K562 (cell line): ENCODE data around the gene TMTC4. TPM values are rescaled to one million over a fixed set of nuclear protein-coding genes. Genes with fewer than 3 reads are reported as not detected.

ENCODE experiments used
- ATAC-seq: fragments of 200-7000 bp; cut with Tn5 transposase; 3 replicates; pipeline ENCODE4 v1.9.1; 2020; ENCODE audit warnings: moderate library complexity
- BruUV-seq: library from RNA; stranded (reverse); fragments of 400-500 nt; replicated peaks from 2 replicates; lab custom pipeline; 2021; lab: Mats Ljungman, UMichigan
- CTCF ChIA-PET: fragments of 300-600 bp; formaldehyde crosslinking; extraction: SDS; loops from one replicate; lab custom pipeline; 2021; ENCODE audit warnings: low intra/inter-chr PET ratio; lab: Yijun Ruan, JAX
- POLR2A ChIA-PET: fragments of 300-600, 350-650 bp; sonication (Branson Sonifier 250); formaldehyde crosslinking; extraction: SDS; loops from one replicate; lab custom pipeline; 2021; ENCODE audit warnings: antibody characterized with exemption, inconsistent platforms; lab: Yijun Ruan, JAX
- DNase-seq, 4 experiments: peaks; one replicate each; pipeline versions ENCODE4 v3.0.0 to v3.0.0-alpha.2; 2011 to 2018; ENCODE audit warnings: low spot score in 3 of 4, mixed read lengths in 3 of 4; ENCODE audit errors: extremely low read depth in 1 of 4
- FAIRE-seq: peaks from 2 replicates; lab custom pipeline; 2011; peaks lifted over from hg19 to GRCh38; lab: Jason Lieb, UNC
- H2AFZ ChIP-seq: 2 replicates; pipeline ENCODE4 v1.6.0; 2011; ENCODE audit warnings: low read depth, low read length, control low read depth, inconsistent platforms
- H3K27ac ChIP-seq: fragments of 200-600 bp; 3 replicates; pipeline ENCODE4 v1.8.0; 2011; ENCODE audit warnings: low read depth, mild to moderate bottlenecking, control low read depth, inconsistent platforms, low read length, moderate library complexity, mixed read lengths; ENCODE audit errors: extremely low read depth
- H3K27me3 ChIP-seq, 2 experiments: fragments of 300-600 bp in 1 of 2; 2 replicates in 1 of 2; 3 replicates in 1 of 2; pipeline versions ENCODE4 v1.6.0 to v1.8.0; 2011; ENCODE audit warnings: inconsistent platforms in 2 of 2, low read length in 2 of 2, mild to moderate bottlenecking in 1 of 2, mixed read lengths in 1 of 2, moderate library complexity in 1 of 2; ENCODE audit not compliant: control insufficient read depth in 2 of 2, insufficient read depth in 2 of 2
- H3K36me3 ChIP-seq: fragments of 300-600 bp; 3 replicates; pipeline ENCODE4 v1.8.0; 2011; ENCODE audit warnings: mild to moderate bottlenecking, low read length, inconsistent platforms; ENCODE audit not compliant: control insufficient read depth, insufficient read depth
- H3K4me1 ChIP-seq, 2 experiments: fragments of 200-600 bp in 1 of 2; replicated peaks in 1 of 2; 2 replicates in 1 of 2; 3 replicates in 1 of 2; pipeline versions ENCODE4 v1.5.1 to v1.8.0; 2011; ENCODE audit warnings: inconsistent platforms in 2 of 2, low read length in 2 of 2, mild to moderate bottlenecking in 1 of 2, mixed read lengths in 1 of 2, moderate library complexity in 1 of 2; ENCODE audit not compliant: control insufficient read depth in 2 of 2, insufficient read depth in 2 of 2
- H3K4me2 ChIP-seq: 2 replicates; pipeline ENCODE4 v1.6.1; 2011; ENCODE audit warnings: low read length, control low read depth, inconsistent platforms, mixed read lengths; ENCODE audit not compliant: insufficient read depth
- H3K4me3 ChIP-seq: fragments of 200-600 bp; sonication (generic), shearing (Covaris generic); 2 replicates; pipeline ENCODE4 v1.5.1; 2016; ENCODE audit warnings: control low read depth, inconsistent platforms
- H3K79me2 ChIP-seq: fragments of 200-600 bp; 3 replicates; pipeline ENCODE4 v1.8.0; 2011; ENCODE audit warnings: low read length, inconsistent platforms; ENCODE audit not compliant: control insufficient read depth, insufficient read depth
- H3K9ac ChIP-seq, 2 experiments: 2 replicates each; pipeline versions ENCODE4 v1.6.0 to v1.6.1; 2011; ENCODE audit warnings: low read depth in 2 of 2, low read length in 2 of 2, control low read depth in 1 of 2, inconsistent platforms in 1 of 2, mild to moderate bottlenecking in 1 of 2, mixed read lengths in 1 of 2; ENCODE audit not compliant: insufficient read depth in 1 of 2
- H3K9me1 ChIP-seq: one replicate; pipeline ENCODE4 v1.6.0; 2011; ENCODE audit warnings: inconsistent platforms, mild to moderate bottlenecking, low read length, moderate library complexity; ENCODE audit not compliant: control insufficient read depth, insufficient read depth
- H3K9me3 ChIP-seq: replicated peaks from 2 replicates; pipeline ENCODE4 v1.5.1; 2011; ENCODE audit warnings: low read depth, low read length, inconsistent platforms; ENCODE audit not compliant: control insufficient read depth, insufficient read depth
- H4K20me1 ChIP-seq: replicated peaks from 2 replicates; pipeline ENCODE4 v1.6.1; 2011; ENCODE audit warnings: low read length, inconsistent platforms, mixed read lengths; ENCODE audit not compliant: control insufficient read depth, insufficient read depth
- BRF1 ChIP-seq: IDR thresholded peaks from 3 replicates; pipeline ENCODE4 v1.6.1; 2011; ENCODE audit warnings: borderline replicate concordance, mild to moderate bottlenecking; ENCODE audit not compliant: insufficient read length; ENCODE audit errors: extremely low read depth
- CXXC5 ChIP-seq: fragments of 250-450 bp; sonication (Bioruptor Pico); IDR thresholded peaks from 2 replicates; pipeline ENCODE4 v1.8.0; 2022; ENCODE audit warnings: inconsistent platforms, mild to moderate bottlenecking, moderate library complexity
- DACH1 ChIP-seq: fragments of 450-650 bp; IDR thresholded peaks from 2 replicates; pipeline ENCODE4 v1.6.1; 2018; ENCODE audit not compliant: partially characterized antibody
- EZH2 ChIP-seq: IDR thresholded peaks from 2 replicates; pipeline ENCODE4 v1.6.1; 2012; ENCODE audit warnings: low read depth, mild to moderate bottlenecking, inconsistent platforms, low read length, borderline replicate concordance
- KLF1 ChIP-seq: fragments of 450-650 bp; IDR thresholded peaks from 2 replicates; pipeline ENCODE4 v1.6.1; 2016; ENCODE audit warnings: missing genetic modification characterization, missing compliant biosample characterization
- POLR3A ChIP-seq: IDR thresholded peaks from 2 replicates; pipeline ENCODE4 v1.6.1; 2011; ENCODE audit warnings: borderline replicate concordance, mild to moderate bottlenecking, moderate library complexity; ENCODE audit not compliant: insufficient read length, insufficient read depth; ENCODE audit errors: extremely low read depth
- STAT5A ChIP-seq: IDR thresholded peaks from 2 replicates; pipeline ENCODE4 v1.6.1; 2012; ENCODE audit warnings: low read length, inconsistent platforms, borderline replicate concordance
- ZNF551 ChIP-seq: fragments of 250-450 bp; sonication (Bioruptor Pico); IDR thresholded peaks from 2 replicates; pipeline ENCODE4 v1.5.0; 2021; ENCODE audit warnings: mild to moderate bottlenecking, moderate library complexity
- WGBS: fragments of 100-300 bp; shearing (Covaris generic); methylation state at CpG from one replicate; pipeline ENCODE4 v1.1.6; 2016; ENCODE audit warnings: low coverage, mixed read lengths; ENCODE audit not compliant: insufficient coverage; ENCODE audit errors: missing lambda C conversion rate; 5-methylcytosine and 5-hydroxymethylcytosine counted together
- in situ Hi-C: fragments of 300-500 bp; cut with MboI; formaldehyde crosslinking; loops from 4 replicates; pipeline ENCODE4 v1.15.0; 2018; ENCODE audit warnings: inconsistent platforms, mixed read lengths
- intact Hi-C: fragments of 100-400 bp; cut with micrococcal nuclease; formaldehyde crosslinking; loops from 2 replicates; pipeline ENCODE4 v1.14.2; 2022
- polyA plus RNA-seq, 8 experiments: library from polyadenylated mRNA; depleted of rRNA in 4 of 8; stranded (reverse) in 5 of 8; unstranded in 3 of 8; fragments of >200 nt; fragmentation: Nextera tagmentation in 2 of 8; fragmentation: Illumina TruSeq in 1 of 8; extraction: Ambion mirVana in 2 of 8; extraction: Trizol in 1 of 8; gene quantifications; 2 replicates each; pipeline versions ENCODE4 v1.2.1 to v1.2.3, GENCODE V29; 2011 to 2014; ENCODE audit warnings: inconsistent platforms in 1 of 8, missing spikeins in 1 of 8
- total RNA-seq, 7 experiments: library from RNA; depleted of rRNA in 6 of 7; stranded (reverse); fragments of >200 nt in 6 of 7; fragmentation: Illumina TruSeq in 2 of 7; extraction: Trizol in 2 of 7; gene quantifications; 2 replicates each; pipeline versions ENCODE4 v1.2.1 to v1.2.3, GENCODE V29; 2011 to 2021; ENCODE audit warnings: low replicate concordance in 1 of 7

Gene TMTC4
- total and polyA plus RNA-seq, 9 of the 15 experiments (the other 6 are each of a cell fraction or from before 2014, with no cell fraction given) = 3.5 to 16.7 (median 11.8) TPM

DNA sequence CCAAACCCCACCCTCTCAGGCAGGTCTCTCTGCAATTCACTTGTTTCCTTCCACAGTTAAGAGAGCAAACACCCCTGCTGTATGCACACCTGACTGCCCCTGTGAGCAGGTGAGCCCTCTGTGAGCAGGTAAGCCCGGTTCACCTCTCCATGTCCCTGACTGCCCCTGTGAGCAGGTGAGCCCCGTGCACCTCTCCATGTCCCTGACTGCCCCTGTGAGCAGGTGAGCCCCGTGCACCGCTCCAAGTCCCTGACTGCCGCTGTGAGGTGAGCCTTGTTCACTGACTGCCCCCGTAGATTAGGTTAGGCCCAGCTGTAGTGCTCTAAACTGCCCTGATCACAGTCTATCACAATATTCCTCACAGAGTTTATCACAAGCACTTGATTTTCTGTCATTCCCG lies 29.2 kb downstream of the TMTC4 start:
- no peak overlapping the region for H3K4me3 ChIP-seq
- no peak overlapping the region for H3K27ac ChIP-seq
- no peak overlapping the region for H2AFZ ChIP-seq
- H3K9me3 ChIP-seq = no peaks in the 10 kb centered on the region
- no TSS peak for BruUV-seq
- DNase-seq (no peak), ATAC-seq (no peak), FAIRE-seq (no peak)
- peaks cover 3% of the 10 kb centered on the region; the same call in 1 of the 3 replicates for H3K36me3 ChIP-seq
- no peak overlapping the region for H3K4me2 ChIP-seq
- H3K79me2 ChIP-seq = no peaks in the 10 kb centered on the region
- ChIA-PET CTCF (no interaction called here), POLR2A (no interaction called here)
- 50% methylated on average over 2 of the region's 7 CpGs for WGBS
- H4K20me1 ChIP-seq = no peaks in the 10 kb centered on the region
- intact Hi-C loops = no loop called here
- no peaks in the 10 kb centered on the region for H3K9me1 ChIP-seq
- TF ChIP-seq POLR3A (no peak), BRF1 (no peak), CXXC5 (CRISPR knock-in tag) (no peak), DACH1 (no peak), ZNF551 (CRISPR knock-in tag) (no peak), EZH2 (no peak), STAT5A (no peak), KLF1 (tag) (no peak)
- no peaks in the 10 kb centered on the region for H3K4me1 ChIP-seq
- in situ Hi-C loops = no loop called here
- no peak overlapping the region for H3K9ac ChIP-seq
- H3K27me3 ChIP-seq = no peaks in the 10 kb centered on the region
